ENCODE results near the gene EDA.

DNA sequence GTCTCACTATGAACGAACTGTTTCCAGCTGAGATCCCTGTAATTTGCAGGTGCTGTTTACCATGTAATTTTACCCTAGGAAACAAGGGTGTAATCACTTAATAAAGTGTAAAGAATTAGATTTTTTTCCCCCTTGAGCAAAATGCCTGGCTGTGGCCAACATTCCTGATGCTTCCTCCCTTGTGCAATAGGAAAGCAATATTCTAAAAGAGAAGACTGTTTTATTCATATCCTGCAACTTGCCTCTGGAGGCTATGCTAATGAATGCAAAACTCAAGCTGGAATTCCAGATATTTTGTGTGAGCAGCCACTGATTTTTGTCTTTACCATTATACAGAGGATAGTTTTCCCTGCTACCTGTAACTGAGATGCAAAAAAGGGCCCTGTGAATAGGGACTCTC, 335.8 kb downstream of the EDA start:
- TF ChIP-seq, protein P1, sequence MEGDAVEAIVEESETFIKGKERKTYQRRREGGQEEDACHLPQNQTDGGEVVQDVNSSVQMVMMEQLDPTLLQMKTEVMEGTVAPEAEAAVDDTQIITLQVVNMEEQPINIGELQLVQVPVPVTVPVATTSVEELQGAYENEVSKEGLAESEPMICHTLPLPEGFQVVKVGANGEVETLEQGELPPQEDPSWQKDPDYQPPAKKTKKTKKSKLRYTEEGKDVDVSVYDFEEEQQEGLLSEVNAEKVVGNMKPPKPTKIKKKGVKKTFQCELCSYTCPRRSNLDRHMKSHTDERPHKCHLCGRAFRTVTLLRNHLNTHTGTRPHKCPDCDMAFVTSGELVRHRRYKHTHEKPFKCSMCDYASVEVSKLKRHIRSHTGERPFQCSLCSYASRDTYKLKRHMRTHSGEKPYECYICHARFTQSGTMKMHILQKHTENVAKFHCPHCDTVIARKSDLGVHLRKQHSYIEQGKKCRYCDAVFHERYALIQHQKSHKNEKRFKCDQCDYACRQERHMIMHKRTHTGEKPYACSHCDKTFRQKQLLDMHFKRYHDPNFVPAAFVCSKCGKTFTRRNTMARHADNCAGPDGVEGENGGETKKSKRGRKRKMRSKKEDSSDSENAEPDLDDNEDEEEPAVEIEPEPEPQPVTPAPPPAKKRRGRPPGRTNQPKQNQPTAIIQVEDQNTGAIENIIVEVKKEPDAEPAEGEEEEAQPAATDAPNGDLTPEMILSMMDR (IDR thresholded peaks at IDR 0.05 in 4 of 5, conservative IDR thresholded peaks at IDR 0.05 in 1 of 5): no peak
- no peak for TF ChIP-seq POLR2A (IDR thresholded peaks at IDR 0.05)

Measured in gastrocnemius medialis (tissue), 4 donors.